Inferior parietal cortex (tissue), 1 donor: ENCODE results near the gene CDKN3.

Source experiments
- DNase-seq: peaks from one replicate; pipeline ENCODE4 v3.0.0-alpha.2; 2016; ENCODE audit errors: extremely low spot score

Gene CDKN3, protein sequence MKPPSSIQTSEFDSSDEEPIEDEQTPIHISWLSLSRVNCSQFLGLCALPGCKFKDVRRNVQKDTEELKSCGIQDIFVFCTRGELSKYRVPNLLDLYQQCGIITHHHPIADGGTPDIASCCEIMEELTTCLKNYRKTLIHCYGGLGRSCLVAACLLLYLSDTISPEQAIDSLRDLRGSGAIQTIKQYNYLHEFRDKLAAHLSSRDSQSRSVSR

DNA sequence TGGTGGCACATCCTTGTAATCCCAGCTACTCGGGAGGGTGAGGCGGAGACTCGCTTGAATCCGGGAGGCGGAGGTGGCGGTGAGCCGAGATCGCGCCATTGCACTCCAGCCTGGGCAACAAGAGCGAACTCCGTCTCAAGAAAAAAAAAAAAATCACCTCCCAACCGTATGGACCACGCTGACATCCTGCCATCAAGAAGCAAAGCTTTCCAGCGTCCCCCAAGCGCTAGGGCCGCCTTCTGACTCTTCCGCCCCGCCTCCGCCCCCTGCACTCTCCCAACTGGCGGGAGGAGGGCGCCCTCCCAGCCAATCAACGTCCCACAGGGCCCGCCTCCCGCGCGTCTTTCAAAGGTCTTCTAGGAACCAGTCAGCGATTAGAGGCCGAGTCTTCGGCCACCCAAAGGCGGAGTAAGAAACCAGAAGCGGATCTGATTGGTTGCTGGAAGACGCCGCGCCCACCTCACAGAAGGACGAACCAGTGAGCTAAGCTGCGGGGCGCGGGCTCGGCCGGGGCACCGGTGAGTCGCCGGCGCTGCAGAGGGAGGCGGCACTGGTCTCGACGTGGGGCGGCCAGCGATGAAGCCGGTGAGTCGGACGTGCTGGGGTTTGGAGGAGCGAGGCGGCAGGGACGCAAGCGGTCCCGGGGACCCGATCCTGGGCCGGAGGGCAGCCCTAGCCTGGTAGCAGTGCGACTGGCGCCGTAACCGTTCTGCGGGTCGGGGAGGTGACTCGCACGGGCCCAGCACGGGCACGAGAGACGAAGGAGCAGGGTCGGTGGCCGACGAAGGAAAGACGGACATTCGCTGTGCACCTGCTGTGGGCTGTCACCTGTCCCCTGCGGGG is at the start of gene CDKN3:
TSS of gene CDKN3 (plus strand) at position 515 of the 843 bp plus-strand sequence. CDS start at position 577, 62 bp downstream.
- DNase-seq = peak; percentile 98

DNA sequence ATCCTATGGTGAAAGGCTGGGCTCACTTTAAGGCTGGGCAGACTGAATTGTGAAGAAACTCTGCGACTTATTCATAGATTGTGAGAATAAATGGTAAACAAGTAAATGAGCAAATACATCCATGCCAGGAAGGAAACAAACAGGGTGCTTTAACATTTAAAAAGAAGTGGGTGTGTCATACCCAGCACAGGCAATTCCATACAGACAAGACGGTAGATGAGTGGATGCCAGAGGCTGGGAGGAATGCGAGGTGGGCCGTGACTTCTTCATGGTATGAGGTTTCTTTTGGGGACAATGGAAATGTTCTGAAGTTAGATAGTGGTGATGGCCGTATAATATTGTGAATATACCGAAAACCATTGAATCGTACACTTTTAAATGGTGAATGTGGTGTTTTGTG is 49.8 kb upstream of the CDKN3 start:
- no peak for DNase-seq

GRCh38 chr14:54348001-54348611 is 48.7 kb upstream of the CDKN3 start:
- DNase-seq = peak; percentile 94

DNA sequence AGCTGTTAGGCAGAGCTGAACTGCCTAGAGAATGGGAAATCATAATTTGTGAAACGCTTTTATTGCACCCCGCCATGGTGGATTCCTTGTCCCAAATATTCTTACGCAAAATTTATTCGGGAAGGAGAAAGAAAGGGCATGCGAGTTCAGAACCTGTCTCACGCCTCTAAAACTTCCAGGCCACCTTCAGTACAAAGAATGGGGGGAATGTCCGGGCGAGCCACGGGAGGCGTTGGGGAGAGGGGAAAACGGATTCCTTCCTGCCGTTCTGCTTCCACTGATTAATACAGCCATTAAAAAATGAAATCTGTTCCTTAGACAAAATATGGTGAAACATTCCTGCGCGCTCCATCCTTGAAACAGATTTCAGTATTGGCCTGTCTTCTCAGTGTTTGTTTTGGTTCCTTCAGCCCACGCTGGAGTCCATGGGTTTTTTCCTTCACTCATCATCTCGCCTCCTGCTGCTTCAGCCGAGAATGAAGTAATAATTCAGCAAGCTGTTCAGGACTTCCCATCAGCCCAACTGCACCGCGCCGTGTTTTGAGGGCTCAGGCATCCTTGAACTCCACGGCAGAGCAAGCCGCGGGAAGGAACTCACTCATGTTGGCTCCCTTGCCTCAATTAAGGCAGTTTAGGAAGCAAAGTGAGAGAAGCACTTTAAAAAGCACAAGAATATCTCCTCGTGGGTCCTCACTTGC is 47.7 kb upstream of the CDKN3 start:
- DNase-seq = no peak

GRCh38 chr14:54349713-54350112 is 47.1 kb upstream of the CDKN3 start:
- DNase-seq = no peak

DNA sequence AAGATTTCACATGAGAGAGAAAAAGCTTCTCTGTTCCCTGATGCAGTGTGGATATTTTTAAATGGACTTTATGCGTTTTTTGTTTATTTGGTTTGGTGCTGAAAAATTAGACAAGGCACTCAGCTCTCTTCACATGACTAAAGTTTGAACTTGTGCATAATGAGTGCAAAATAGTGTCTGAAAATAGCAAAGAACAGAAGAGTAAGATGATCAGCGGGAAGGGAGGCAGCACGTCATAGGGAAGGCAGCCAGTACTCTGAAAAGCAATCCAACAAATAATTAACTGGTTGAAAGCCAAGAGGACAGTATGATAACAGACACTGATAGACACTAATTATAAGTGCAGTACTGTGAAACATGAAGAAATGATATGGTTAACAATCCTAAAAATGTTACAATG is 46.6 kb upstream of the CDKN3 start:
- DNase-seq = no peak

- DNase-seq = no peak
Measured at GRCh38 chr14:54353266-54353665, 43.5 kb upstream of the CDKN3 start.

GRCh38 chr14:54353694-54354093 is 43.1 kb upstream of the CDKN3 start:
- DNase-seq = no peak

DNA sequence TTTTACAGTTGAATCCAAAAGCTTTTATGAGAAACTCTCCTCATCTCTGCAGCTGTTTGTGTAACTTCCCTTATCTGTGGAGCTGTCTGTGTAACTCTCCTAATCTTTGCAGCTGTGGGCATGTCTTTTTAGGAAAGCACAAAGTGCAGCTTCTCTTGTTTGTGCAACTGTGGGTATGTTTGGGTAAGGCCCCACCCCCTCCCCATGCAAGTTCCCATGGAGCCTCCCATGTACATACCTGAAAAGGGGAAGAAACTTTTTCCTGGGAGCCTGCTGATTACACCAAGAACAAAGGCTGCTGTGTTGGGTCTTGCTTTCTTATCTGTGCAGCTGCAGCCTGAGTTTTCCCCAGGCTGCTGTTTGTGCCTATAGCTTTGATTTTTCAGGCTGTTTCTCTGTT is 42.7 kb upstream of the CDKN3 start:
- DNase-seq = no peak

- DNase-seq = no peak
Measured at GRCh38 chr14:54354968-54355641, 41.7 kb upstream of the CDKN3 start.

DNA sequence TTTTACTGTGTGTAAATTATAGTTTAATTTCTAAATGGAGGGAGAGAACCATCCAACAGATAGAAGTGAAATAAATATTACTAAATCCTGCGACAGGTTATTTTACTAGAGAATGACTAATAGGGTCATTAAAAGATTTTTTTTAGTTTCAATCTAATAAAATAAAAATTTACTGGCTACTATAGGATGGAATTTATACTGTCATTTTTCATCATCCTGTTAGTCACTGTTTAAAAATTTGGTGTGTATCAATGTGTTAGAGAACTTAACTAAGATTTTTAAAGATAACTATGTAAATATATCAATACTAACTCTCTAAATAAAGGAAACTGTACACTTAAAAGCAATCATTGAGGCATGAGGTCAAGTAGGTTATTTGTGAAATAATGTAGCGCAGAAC is 41.1 kb upstream of the CDKN3 start:
- DNase-seq = no peak

- DNase-seq = no peak
Measured at GRCh38 chr14:54356172-54356571, 40.6 kb upstream of the CDKN3 start.

- no peak for DNase-seq
Measured at GRCh38 chr14:54360667-54361066, 36.1 kb upstream of the CDKN3 start.

DNA sequence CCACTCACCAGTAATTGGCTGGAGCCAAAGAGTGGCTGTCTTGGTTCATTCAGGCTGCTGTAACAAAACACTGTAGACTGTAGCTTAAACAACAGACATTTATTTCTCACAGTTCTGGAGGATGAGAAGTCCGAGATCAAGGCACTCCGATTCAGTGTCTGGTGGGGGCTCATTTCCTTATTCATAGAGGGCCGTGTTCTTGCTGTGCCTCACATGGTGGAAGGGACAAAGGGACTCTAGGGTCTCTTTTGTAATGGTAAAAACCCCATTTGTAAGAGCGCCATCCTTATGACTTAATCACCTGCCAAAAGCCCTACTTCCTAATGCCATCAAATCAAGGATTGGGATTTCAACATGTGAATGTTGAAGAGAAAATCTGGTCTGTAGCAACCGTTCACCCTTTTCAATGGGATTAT is 34.7 kb upstream of the CDKN3 start:
- DNase-seq = no peak

GRCh38 chr14:54362759-54363437 is 33.9 kb upstream of the CDKN3 start:
- no peak for DNase-seq

DNA sequence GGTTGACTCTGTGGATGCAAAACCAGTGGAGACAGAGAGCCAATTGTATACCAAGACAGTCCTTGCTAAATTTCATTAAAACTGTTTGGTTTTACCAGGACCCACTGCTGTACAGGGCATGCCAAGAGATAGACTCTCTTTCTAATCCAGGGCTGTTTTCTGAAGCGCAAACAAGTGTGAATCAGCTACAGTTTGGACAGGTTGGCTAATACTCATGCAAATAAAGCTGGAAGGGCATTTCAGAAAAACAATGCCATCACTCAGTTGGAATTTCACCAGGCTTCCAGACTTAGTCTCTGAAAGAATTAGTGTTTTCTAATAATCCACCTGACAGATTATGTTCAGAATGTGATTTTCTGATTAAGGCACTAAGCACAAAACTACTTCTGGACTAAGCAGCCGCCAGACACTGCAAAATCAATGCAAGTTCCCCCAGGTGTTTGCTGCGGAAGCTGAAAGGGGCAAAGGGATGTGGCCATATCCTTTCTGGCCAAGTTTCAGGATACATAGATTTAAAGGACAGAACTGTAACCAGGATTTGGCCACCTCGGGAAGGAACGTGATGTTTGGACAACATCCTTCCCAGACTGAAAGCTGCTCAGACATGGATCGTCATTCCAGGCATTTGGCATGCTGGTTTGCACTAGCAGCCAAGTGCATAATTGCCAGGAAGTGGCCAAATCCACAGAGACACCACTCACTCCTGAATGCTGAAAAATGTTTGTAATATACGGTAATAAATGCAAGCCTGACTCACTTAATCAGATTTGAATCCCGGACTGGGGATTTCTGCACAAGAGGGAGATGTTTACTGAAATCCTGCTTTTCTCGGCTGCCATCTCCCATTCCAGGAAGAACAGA is 32.0 kb upstream of the CDKN3 start:
- DNase-seq = no peak

- DNase-seq = peak; percentile 67
Measured at GRCh38 chr14:54366736-54367735, 29.8 kb upstream of the CDKN3 start.

DNA sequence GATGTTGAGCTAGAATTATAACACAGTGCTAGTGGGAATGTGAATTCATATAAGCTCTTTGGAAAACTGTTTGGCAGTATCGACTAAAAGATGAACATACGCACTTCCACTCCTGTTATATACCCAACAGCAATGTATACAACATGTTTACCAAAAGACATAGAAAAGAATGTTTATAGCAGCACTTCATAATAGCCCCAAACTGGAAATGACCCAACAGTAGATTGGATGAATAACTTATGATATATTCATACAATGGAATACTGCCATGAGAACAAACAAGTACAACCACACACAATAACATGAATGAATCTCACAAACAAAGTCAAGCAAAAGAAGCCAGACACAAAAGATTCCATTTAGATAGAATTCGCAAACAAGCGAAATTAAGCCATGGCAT is 28.5 kb upstream of the CDKN3 start:
- no peak for DNase-seq

GRCh38 chr14:54369343-54369742 is 27.5 kb upstream of the CDKN3 start:
- DNase-seq = no peak
